Stimulated activated CD4-positive, alpha-beta T cell treated with anti-CD3 and anti-CD28 coated beads, Interleukin-2, amount 100 ng/mL, for 4 hours (primary cell): ENCODE measurements around the gene KLHL3.
"Not testable (repeated sequence)": the region's sequence is repeated elsewhere in the genome, so short reads cannot be mapped to it uniquely, and the experiment has no call there.

Source experiments
- DNase-seq: peaks from one replicate; pipeline ENCODE4 v3.0.0-alpha.2; 2020; ENCODE audit warnings: low read depth

The KLHL3 gene

DNA sequence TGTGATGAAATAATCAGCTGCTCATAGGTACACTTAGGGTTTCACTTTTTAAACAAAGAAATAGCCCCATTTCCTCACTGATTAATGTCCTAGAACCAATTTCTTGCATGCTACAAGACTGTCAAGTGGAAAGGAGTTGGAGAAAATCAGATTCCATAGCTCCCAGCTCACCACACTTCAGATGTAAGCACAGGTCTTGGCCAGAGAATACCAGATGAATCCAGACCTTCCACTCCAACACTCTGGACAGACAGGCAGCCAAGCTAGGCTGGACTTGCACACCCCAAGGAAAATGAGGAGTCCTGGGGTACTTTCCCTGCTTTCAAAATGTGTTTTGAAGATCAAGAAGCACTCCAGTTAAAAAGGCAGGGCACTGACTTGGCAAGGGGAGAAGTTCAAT, 68.5 kb downstream of the KLHL3 start:
- no peak for DNase-seq

DNA sequence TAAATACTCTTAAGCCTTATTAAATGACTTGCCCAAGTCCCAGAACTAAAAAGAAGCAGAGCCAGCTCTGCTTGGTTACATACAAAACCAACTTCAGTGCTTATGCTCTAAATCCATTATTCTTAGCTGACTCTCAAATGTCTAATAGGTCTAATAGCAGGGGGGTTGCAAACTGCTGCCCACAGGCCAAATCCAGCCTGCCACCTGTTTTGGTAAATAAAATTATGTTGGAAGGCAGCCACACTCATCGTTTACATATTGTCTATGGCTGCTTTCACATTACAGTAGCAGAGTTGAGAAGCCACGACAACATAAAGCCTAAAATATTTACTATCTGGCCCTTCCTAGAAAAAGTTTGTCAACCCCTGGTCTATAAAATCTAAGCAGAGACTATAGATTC, 69.0 kb downstream of the KLHL3 start:
- no peak for DNase-seq

DNA sequence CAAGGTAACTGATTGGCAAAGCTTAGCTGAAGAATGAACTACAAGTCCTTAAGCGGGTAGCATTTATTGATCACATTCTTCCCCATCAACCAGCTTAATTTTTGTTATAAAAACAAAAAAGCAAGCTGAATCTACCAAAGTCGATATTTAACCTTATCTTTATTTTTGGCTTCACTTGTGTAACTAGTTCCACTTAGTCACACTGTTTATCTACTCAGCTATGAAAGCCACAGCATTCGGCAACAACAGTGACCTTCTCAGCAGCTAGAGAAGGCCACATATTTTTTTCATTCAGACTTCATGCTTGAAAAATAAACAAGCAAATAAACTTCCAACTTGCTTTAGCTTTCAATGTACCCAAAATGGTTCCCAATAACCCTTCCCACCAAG, 69.4 kb downstream of the KLHL3 start:
- DNase-seq = no peak

DNA sequence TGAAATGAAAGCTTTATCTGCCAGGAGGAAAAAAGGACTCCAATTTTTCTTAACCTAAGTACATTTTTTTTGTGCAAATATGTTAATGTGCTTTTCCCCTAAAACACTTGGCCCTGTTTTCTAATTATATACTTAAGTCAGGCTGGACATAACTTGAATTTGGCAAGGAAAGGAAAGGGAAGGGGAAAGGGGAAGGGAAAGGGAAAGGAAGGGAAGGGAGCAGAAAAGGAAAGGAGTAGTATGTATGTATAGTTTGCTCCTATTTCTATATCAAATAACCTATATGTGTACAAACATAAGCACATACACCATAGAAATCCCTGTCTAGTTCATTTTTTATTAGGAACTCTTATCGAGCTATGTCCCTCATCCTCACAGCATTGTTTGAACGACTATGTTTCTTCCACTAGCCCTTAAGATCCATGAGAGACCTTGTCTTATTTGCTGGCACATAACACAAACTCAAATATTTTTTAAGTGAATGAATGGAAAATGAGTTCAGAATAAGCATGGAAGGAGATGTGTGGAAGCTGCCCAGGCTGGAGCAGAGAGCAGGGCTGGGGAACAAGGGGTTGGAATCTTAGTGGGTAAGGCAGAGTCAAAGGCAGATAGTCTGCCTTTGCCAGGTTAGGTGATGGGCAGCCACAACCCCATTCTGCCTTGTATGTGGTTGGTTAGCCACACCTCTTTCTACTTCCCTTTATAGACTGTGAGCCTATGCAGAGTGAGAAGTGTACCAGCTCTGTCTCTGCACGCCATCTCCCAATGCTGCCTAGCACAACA, 70.0 kb downstream of the KLHL3 start:
- DNase-seq = no peak

DNA sequence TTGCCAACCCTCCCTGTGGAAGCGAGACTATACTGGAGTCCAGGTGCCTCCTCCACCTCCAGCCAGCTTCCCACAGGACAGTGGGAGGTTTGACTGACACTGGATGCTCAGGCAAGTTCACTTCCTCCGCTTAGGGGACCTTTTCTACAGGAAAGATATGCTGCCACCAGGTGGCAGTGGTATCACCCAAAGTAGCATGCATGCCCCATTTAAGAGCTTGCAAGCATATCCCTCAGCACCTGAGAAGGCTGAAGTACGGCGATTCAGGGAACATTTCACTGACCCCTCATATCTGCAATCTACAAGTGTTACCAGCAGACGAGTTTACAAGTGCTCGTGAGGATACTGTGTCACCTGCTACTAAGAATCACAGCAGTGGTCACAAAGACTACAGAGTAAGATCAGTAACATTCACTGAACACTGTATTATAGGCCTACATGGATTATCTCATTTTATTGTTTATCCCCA, 75.5 kb downstream of the KLHL3 start:
- DNase-seq = peak; percentile 63

DNA sequence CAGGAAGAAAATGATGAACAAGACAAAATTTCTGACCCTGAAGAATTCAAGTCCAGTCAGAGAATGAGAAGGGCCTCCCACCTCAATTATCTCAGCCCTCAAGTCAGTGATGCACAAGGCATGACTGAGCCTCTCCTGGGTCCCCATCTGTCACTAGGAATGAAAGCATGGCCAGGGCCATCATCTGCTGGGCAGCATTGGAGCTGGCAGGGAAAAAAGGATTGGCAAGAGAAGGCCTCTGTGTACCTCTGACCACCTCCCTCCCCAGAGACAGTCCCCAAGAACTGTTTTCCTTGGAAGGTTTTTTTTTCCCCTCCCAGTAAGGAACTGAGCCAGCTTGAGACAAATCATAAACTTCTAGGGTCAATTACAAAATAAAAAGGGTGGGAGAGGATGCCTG, 76.7 kb downstream of the KLHL3 start:
- DNase-seq = no peak

DNA sequence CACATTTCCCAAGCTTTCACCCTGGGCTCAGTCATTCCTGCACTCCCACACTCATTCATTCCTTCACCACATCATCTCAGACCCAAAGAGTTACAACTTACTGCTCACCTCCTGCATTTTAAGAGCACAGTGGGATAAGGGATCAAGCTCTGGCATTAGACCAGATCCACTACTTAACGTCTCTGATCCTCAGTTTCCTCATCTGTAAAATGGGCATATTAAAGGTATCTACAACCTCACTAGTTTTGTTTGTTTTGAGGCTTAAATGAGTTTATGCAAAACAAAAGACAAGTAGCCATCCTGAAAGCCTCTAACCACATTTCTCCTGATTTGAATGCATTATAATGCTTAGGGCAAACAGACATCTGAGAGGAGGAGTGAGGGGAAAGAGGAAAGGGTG, 77.6 kb downstream of the KLHL3 start:
- DNase-seq = no peak

DNA sequence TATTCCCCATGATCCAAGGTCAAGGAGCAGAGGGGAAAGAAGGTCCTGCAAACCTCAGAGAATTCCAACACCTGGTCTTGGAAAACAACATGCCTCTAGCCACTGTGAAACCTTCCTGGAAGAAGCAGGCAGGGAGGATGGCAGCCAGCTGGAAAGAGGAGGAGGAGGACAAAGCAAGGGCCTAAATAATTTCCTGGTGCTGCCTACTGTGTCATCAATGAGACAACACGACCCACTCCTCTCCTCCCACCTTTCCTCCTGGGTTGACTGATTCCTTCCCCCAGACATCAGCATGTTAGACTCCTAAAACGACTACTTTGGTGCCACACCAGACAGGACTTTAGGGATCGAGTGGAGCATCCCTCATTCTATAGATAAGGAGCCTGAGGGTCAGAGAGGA, 78.8 kb downstream of the KLHL3 start:
- no peak for DNase-seq

DNA sequence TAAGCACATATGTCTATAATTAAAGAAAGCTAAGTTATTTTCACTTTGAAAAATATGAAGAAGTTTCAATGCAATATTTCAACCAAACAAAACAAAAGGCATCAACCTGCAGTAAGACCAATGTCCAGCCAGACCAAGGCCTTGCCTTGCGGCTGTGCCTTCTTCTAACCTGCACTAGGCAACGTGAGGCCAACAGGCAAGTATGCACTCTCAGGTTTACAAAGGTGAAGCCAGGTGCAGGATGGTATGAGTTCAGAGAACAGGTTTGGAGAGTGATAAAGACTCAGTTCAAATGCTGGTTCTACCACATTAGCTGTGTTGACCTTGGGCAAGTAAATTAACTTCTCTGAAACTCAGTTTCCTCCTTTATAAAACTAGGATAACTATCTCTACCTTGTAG, 79.3 kb downstream of the KLHL3 start:
- no peak for DNase-seq

DNA sequence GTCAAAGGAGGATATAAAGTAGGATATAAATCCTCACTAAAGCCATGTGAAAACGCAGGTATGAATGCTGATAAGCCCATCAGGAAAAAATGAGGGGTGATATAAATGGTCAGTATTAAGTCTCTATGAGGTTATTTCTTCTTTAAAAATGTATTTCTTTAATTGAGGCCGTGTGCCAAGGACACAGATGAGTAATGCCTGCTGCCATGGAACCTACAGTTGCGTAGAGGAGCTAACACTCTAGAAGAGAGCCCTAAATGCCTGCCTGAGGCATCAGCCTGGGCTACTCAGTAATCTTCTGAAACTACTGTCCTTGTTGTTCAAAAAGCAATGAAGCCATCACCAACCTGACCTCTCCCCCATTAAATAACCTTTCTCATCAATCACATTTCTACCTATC, 84.9 kb downstream of the KLHL3 start:
- no peak for DNase-seq

DNA sequence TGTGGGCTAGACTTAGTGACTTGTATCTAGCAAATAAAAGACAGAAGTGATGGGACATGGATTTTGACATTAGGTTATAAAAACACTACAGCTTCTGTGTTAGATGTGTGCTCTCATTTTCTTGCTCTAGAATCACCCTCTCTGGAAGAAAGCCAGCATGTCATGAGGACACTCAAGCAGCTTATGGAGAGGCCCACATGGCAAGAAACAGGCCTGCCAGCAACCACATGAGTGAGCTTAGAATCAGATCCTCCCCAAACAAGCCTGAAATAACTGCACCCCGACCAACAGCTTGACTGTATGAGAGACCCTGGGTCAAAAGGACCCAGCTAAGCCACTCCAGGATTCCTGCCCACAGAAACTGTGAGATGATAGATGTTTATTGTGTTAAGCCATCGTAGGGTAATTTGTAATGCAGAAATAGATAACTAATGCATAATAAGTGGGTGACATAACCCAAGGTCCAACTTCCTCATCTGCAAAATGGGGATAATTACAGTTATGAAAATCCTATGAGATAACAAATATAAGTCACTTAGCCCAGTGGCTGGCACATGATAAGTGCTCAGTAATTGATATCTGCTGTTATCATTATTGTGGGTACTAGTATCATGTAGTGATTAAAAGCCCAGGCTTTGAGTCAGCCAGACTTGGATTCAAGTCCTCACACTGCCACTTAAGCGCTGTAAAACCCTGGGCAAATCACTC, 86.5 kb downstream of the KLHL3 start:
- no peak for DNase-seq

DNA sequence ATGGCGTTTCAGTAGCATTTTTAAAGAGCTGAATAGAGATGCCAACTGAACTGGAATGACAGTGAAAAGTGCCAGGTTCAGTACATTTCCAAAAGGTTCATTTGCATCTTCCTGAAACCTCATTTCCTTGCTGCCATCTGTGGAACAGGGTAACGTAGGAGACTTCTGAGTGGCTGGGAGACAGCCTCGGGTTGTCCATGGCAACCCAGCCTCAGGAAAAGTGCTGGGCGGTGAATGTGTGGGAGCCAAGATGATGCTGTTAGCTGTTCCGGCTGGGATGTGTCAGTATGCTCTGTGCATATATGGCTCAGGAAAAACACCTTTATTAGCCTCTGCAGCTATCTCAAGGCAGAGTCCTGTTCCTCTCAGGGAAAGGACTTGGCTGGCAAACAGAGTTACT, 87.5 kb downstream of the KLHL3 start:
- DNase-seq = no peak

DNA sequence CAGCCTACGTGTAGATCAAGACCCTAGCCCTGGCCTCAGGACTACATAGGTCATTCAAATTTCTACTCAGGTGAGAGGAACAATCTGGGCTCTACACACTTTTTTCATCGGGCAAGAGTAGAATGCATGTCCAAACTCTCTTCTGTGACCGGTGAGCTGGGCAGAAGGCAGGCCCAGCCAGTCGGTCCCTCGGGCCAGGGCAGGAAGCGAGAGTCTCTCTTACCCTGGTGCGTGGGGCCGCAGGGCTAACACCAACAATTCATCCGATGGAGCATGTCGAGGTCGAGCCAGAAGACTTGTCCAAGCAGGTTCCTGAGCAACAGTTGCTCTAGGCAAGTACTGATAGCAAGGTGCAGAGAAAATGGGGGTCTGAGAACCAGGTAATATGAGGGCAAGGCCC, 88.5 kb downstream of the KLHL3 start:
- no peak for DNase-seq

DNA sequence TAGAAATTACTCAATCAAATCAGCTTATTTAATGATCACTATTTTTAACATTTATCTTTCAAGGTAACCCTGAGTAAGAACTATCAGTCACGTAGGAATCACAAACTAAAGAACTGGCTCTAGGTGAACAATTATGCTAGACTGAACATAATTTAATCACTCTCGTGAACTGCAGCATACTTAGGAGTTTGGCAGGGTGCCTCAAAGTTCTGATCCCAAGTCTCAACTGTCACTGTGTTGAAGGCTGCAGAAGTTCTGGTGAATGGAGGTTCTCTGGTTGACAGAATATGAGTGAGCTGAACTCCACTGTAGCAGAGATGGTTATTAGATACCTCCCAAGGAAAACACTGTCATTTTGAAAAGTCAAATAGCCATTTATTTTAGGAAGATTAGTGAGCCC, 89.1 kb downstream of the KLHL3 start:
- DNase-seq = no peak

DNA sequence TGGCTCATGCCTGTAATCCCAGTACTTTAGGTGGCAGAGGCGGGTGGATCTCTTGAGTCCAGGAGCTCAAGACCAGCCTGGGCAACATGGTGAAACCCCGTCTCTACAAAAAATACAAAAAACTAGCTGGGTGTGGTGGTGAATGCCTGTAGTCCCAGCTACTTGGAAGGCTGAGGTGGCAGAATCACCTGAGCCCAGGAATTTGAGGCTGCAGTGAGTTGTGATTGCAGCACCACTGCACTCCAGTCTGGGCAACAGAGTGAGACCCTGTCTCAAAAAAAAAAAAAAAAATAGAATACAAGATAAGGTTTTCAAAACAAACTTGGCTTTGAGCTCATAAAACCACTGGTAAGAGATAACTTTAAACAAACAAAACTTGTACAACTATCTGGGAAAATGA, 92.8 kb downstream of the KLHL3 start:
- not testable (repeated sequence) for DNase-seq

DNA sequence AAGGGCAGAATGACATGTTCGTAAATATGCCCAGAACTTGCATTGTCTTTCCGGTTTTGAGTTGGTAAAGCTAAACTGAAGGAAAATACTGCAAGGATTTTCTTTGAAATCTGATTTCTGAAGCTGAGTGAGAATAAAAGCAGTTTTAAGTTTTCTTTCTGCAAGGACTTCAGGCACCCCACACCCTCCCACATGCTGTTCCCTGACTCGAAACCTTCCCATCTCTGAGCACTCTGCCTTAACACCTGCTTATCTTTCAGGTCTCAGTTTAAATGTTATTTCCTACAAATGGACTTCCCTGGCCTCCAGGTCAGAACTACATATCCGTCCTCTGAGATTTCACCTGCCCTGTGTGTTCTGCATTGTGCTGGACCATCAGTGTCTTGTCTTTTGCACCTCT, 93.8 kb downstream of the KLHL3 start:
- no peak for DNase-seq

DNA sequence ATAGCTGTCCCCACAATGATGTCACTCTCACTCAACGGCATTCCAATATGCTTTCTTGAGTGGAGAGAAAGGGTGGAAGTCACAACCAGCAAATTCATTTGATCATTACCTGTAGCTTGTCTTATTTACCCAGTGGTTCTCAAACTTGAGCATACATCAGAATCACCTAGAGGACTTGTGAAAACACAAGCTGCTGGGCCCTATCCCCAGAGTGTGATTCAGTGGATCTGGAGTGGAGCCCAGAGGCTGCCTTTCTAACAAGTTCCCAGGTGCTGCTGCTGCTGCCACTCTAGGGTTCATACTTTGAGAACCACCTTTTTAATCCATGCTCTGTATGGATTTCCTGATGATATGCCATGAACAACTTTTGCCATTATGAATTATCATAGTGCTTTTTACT, 94.7 kb downstream of the KLHL3 start:
- no peak for DNase-seq

DNA sequence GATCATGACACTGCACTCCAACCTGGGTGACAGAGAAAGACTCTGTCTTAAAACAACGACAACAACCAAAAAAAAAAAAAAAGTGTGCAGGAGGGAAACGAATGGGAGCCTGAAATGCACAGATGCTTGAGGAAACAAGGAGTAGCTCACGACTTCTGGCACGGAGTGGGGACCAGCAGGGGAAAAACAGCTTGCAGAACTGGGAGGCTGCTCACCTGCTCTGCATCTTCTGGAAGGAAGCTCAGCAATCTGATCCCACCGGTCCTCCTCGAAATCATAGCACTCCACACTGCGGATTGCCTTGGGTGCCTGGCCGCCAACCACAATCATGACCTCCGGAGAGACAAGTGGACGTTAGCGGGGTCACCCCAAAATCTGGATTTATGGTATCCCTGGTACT, 96.2 kb downstream of the KLHL3 start:
- no peak for DNase-seq

DNA sequence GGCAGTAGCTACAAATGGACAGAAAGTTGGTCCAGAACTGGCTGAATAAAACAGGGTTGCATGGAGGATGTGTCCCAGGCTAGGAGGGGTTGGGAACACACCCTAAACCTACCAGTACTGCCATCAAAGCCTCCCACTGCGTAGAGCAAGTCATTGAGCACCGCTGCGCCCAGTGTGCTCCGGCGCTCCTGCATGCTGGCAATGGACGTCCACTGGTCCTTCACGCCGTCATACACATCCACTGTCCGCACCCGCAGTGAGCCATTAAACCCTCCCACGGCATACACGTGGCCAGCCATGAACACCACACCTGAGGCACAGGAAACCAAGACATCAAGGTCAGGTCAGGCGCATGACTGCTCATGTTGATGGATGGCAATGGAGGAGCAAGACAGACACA, 97.0 kb downstream of the KLHL3 start:
- DNase-seq = no peak

DNA sequence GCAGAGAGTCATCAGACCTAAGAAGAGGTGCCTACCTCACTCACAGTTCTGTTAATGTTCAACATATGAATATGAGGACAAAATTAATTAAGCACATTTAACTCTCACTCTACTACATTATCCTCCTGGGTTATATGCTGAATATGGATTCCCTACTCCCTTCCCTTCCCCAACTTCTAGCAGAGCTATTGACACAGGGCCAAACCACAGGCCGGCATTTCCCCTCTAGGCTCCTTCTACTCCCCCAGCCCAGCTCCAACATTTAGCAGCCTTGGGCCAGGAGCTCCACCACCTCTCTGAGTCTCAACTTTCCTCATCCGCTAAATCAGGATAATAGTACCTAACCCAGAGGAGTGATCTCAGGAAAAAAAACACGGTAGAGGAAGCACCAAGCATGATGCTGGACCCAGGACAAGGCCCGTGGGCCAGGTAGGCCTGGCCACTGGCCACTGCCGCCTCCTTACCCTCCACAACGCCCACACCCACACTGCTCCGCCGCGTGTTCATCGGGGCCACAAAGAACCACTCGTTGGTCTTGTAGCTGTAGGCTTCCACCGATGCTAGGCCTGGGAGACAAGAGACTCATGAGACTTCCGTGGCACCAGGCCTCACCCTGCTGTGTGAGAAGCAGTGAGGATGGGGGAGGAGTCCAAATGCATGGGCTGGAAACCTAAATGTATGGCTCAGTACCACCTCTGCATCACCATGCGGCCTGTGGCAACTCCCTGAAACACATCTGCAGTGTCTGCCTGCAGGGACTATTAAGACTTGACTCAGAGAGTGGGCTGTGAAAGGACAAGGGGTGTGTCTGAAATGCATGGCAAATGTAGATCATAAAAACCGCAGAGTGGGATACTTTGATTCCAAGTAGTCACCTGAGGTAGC, 98.8 kb downstream of the KLHL3 start:
- DNase-seq = no peak

DNA sequence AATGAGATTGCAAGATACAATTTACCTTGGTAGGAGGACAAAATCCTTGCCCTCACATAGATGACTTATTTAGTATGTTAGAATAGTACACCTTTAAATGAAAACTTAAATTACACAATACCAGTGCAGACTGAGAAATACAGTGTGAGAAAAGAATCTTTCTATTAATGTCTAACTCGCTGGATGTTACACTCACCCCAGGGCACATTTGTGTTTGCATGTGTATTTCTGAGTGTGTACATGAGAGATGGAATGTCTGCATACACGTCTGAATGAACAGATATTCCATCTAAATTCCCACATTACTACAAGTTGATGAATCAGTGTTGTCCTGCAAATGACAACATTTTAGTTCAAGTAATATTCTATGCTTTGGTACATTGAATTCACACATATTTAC, 99.8 kb downstream of the KLHL3 start:
- no peak for DNase-seq

DNA sequence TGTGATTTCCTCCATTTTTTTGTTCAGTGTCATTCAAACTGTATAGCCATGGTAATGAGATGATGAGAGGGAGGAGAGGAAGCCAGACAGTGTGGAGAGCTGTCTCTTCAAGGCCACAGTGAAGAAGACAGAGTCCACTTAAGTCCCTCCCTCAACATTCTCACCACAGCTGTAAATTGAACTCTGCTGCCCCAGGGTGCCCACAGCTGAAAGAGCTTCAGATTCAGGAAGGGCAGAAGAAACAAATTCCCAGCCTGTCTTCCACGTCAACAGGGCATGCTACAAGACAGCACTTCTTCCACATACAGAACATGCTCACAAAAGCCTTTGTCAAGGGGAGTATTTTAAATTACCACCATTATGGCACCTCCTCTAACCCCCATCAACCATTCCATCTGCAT, 100.4 kb downstream of the KLHL3 start:
- DNase-seq = no peak

DNA sequence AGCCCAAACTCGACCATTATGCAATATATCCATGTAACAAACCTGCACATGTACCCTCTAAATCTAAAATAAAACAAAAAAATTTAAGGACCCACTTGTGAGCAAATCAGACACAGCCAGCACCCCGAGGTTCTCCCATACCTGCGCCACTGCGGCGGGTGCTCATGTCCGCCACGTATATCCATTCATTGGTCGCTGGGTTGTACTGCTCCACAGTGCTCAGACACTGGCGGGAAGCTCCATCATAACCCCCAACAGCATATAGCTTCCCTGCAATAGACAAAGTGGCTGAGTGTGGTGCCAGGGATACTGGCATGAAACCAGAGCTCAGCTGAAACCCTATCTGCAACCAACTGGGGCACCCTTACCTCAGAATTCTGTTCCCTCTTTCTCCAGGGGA, 102.0 kb downstream of the KLHL3 start:
- no peak for DNase-seq
